CD4-positive, alpha-beta T cell (primary cell): ENCODE measurements around the gene BRICD5. TPM values are rescaled to one million over a fixed set of nuclear protein-coding genes. Genes with fewer than 3 reads are reported as not detected.

ENCODE experiments used
- ATAC-seq: fragments of 200-7000 bp; cut with Tn5 transposase; one replicate; pipeline ENCODE4 v1.10.0; 2022; ENCODE audit warnings: mild to moderate bottlenecking; ENCODE audit not compliant: poor library complexity
- CTCF ChIA-PET: fragments of 350-600 bp; sonication (Branson Sonifier 250); formaldehyde crosslinking; loops from one replicate; lab custom pipeline; 2021; ENCODE audit warnings: antibody characterized with exemption, inconsistent platforms; lab: Charles Lee
- POLR2A ChIA-PET: fragments of 350-600 bp; sonication (Branson Sonifier 250); formaldehyde crosslinking; loops from one replicate; lab custom pipeline; 2021; ENCODE audit warnings: antibody characterized with exemption, inconsistent platforms; lab: Charles Lee
- DNase-seq, 14 experiments: peaks; one replicate each; pipeline ENCODE4 v3.0.0-alpha.2; 2013 to 2020; ENCODE audit warnings: mixed read lengths in 2 of 14
- H3K27ac ChIP-seq, 2 donors: one replicate each; pipeline versions ENCODE4 v1.5.1 to v1.7.0; 2013; ENCODE audit warnings: low read length in 2 of 2, low read depth in 1 of 2, mild to moderate bottlenecking in 1 of 2
- H3K27me3 ChIP-seq, 2 experiments: 1 replicate in 1 of 2; 2 replicates in 1 of 2; pipeline versions ENCODE4 v1.6.1 to v1.7.0; 2013; ENCODE audit warnings: low read length in 2 of 2, control low read depth in 1 of 2, mild to moderate bottlenecking in 1 of 2, moderate library complexity in 1 of 2; ENCODE audit not compliant: insufficient read depth in 2 of 2, control insufficient read depth in 1 of 2
- H3K36me3 ChIP-seq: one replicate; pipeline ENCODE4 v1.6.1; 2013; ENCODE audit warnings: low read length, control low read depth; ENCODE audit not compliant: insufficient read depth
- H3K4me1 ChIP-seq: one replicate; pipeline ENCODE4 v1.6.1; 2013; ENCODE audit warnings: low read length, control low read depth; ENCODE audit not compliant: insufficient read depth
- H3K4me3 ChIP-seq: one replicate; pipeline ENCODE4 v1.5.1; 2013; ENCODE audit warnings: mild to moderate bottlenecking, low read length, moderate library complexity
- H3K9me3 ChIP-seq, 2 experiments: 1 replicate in 1 of 2; 2 replicates in 1 of 2; pipeline versions ENCODE4 v1.6.1 to v1.7.0; 2013; ENCODE audit warnings: low read length in 2 of 2, mild to moderate bottlenecking in 2 of 2, control low read depth in 1 of 2, moderate library complexity in 1 of 2; ENCODE audit not compliant: control insufficient read depth in 1 of 2, insufficient read depth in 1 of 2
- H3K27ac Mint-ChIP-seq: one replicate; pipeline ENCODE4 v1.8.0; 2020; ENCODE audit warnings: mixed read lengths
- H3K27me3 Mint-ChIP-seq: one replicate; pipeline ENCODE4 v1.8.0; 2021; ENCODE audit warnings: mixed read lengths
- H3K36me3 Mint-ChIP-seq: one replicate; pipeline ENCODE4 v1.8.0; 2021; ENCODE audit warnings: low read depth, mixed read lengths
- H3K4me1 Mint-ChIP-seq: one replicate; pipeline ENCODE4 v1.8.0; 2021; ENCODE audit warnings: low read depth, mixed read lengths
- H3K4me3 Mint-ChIP-seq: one replicate; pipeline ENCODE4 v1.8.0; 2020; ENCODE audit warnings: mild to moderate bottlenecking, mixed read lengths
- H3K9me3 Mint-ChIP-seq: one replicate; pipeline ENCODE4 v1.8.0; 2020; ENCODE audit warnings: mixed read lengths
- CTCF ChIP-seq: fragments of 200-600 bp; IDR thresholded peaks from one replicate; pipeline ENCODE4 v1.8.0; 2022; ENCODE audit warnings: antibody characterized with exemption, mild to moderate bottlenecking
- intact Hi-C, 2 experiments: fragments of 100-400 bp; cut with DNase I in 1 of 2; cut with micrococcal nuclease in 1 of 2; formaldehyde crosslinking; loops; one replicate each; pipeline versions ENCODE4 v1.15.1 to v1.9.0; 2023 to 2025; cut with DNase I, micrococcal nuclease
- total RNA-seq, 174 experiments: library from RNA in 2 of 174; stranded (reverse) in 2 of 174; gene quantifications; one replicate each; pipeline ENCODE4 v1.2.3 and lab custom pipeline; 2021 to 2026

Gene BRICD5
- total RNA-seq, 2 experiments from 2014 or later: 4.2 to 5.0 TPM

DNA sequence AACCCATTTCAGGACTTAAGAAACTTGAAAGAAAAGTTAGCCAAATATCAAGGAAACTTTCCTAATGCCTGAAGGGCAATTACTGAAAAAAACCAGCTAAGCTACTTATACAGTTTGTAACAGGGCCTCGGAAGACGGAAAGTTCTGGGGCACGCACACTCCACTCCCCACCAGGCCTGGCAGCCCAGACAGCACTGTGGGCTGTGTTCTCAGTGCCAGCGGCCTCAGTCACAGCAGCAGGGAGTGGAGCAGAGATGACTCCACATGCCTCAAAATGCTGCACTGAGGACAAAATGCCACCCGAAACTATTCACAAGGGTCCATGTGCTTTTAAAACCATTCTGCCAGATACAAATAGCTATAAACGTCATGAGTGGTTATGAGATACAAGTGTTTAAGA, 47.1 kb upstream of the BRICD5 start:
- no peak for TF ChIP-seq CTCF
- ATAC-seq (no peak), DNase-seq (no peak)
- ChIA-PET POLR2A (no interaction called here), CTCF (no interaction called here)
- Mint-ChIP-seq H3K27ac (no peak overlapping the region), H3K9me3 (no peaks in the 10 kb centered on the region), H3K4me1 (no peaks in the 10 kb centered on the region), H3K36me3 (peaks cover 95% of the 10 kb centered on the region), H3K4me3 (no peak overlapping the region), H3K27me3 (no peaks in the 10 kb centered on the region)
- Histone ChIP-seq H3K4me3 (no peak overlapping the region), H3K9me3 (no peaks in the 10 kb centered on the region), H3K27ac (no peak overlapping the region), H3K27me3 (no peaks in the 10 kb centered on the region), H3K36me3 (peaks cover 69% of the 10 kb centered on the region), H3K4me1 (no peaks in the 10 kb centered on the region)
- intact Hi-C loops: loop anchor here in 1 of 2 experiments (10.0 kb wide), 1 partner anchor 233 kb away; the partner anchor contains the start of gene NHERF2

DNA sequence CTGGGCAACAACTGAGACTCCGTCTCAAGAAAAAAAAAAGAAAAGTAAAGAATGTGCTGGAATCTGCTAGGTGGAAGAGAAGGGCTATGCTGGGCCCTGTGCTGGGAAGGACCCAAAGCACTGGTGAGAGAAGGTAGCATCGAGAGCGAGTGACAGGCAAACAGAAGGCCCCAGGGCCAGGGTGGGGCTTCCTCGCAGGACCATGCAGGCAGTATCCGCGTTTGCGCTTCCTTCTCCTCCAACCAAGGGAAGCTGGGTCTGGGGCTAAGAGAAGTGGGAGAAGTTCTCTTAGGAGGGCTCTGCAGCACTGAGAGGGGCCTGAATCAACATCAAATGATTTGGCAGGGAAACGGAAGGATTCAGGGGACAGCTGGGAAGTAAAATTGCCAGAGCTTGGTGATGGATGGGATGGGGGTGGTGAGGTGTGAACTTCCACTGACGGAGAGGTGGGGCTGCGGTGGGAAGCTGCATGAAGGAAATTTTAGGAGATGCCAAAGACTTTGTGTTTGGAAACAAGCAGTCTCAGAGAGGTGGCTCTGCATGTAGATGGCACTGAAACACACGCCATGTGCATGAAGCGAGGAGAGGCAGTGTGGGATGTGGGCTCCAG, 46.0 kb upstream of the BRICD5 start:
- Mint-ChIP-seq H3K9me3 (no peaks in the 10 kb centered on the region), H3K4me3 (no peak overlapping the region), H3K4me1 (peaks cover 4% of the 10 kb centered on the region), H3K36me3 (peaks cover 91% of the 10 kb centered on the region), H3K27ac (peak overlapping the region; percentile 18), H3K27me3 (no peaks in the 10 kb centered on the region)
- no peaks in the 10 kb centered on the region for H3K27me3 ChIP-seq
- ATAC-seq (no peak), DNase-seq (no peak)
- H3K4me1 ChIP-seq: peaks cover 4% of the 10 kb centered on the region
- no peak for TF ChIP-seq CTCF
- peaks cover 58% of the 10 kb centered on the region for H3K36me3 ChIP-seq
- no peak overlapping the region for H3K4me3 ChIP-seq
- no peaks in the 10 kb centered on the region for H3K9me3 ChIP-seq
- intact Hi-C loops: loop anchor here in 1 of 2 experiments (10.0 kb wide), 1 partner anchor 232 kb away; the partner anchor contains the start of gene NHERF2
- no peak overlapping the region for H3K27ac ChIP-seq
- CTCF ChIA-PET: interaction anchor here (0.7 kb wide), 1 partner anchor 104 kb away, joined by 3 read pairs; no protein-coding TSS in a partner anchor
- POLR2A ChIA-PET: no interaction called here

DNA sequence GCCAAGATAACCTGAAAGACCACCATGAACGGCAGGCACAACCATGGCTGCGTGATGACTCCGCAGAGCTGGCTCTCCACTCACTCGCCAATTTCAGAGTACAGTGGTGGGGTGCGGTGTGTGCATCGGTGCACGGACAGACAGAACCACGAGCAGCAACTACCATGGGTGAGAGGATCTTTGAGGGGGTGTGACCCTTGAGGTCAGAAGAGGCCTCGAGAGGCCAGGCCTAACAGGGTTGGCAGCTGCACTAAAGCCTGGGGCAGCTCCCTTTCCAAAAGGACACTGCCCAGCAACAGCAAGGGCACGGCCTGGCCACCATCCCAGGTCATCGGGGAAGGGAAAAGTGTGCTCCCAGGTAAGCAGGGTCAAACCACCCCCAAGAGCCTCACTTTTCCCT, 42.6 kb upstream of the BRICD5 start:
- H3K27ac Mint-ChIP-seq: peak overlapping the region; percentile 93
- DNase-seq: no peak
- peak overlapping the region; percentile 65 for H3K4me3 Mint-ChIP-seq
- Histone ChIP-seq H3K4me1 (peaks cover 19% of the 10 kb centered on the region), H3K4me3 (no peak overlapping the region), H3K36me3 (peaks cover 36% of the 10 kb centered on the region), H3K9me3 (no peaks in the 10 kb centered on the region), H3K27ac (no peak overlapping the region), H3K27me3 (no peaks in the 10 kb centered on the region)
- TF ChIP-seq CTCF: no peak
- no peaks in the 10 kb centered on the region for H3K27me3 Mint-ChIP-seq
- ChIA-PET POLR2A (interaction anchor here (0.6 to 1.0 kb wide), 2 partner anchors 206 to 843 kb away, joined by 3 to 4 read pairs; partner anchors contain the start of gene TEDC2), CTCF (no interaction called here)
- H3K36me3 Mint-ChIP-seq: peaks cover 66% of the 10 kb centered on the region
- H3K9me3 Mint-ChIP-seq: no peaks in the 10 kb centered on the region
- H3K4me1 Mint-ChIP-seq: peaks cover 11% of the 10 kb centered on the region
- intact Hi-C loops: loop anchor here (2.0 to 10.0 kb wide), 3 partner anchors 46 to 228 kb away; partner anchors contain the start of genes MLST8 (in 1 of the 2) and NHERF2 (in 1 of the 2)
- no peak for ATAC-seq
